ENCODE results near the gene APBB1. TPM values are rescaled to one million over a fixed set of nuclear protein-coding genes. Genes with fewer than 3 reads are reported as not detected.

The APBB1 gene
- total RNA-seq = 100 to 1,000 TPM in 1 of 4 donors, 10 to 100 TPM in 3; 16.2 to 110 (median 38.0) TPM

- Histone ChIP-seq H3K9me3 (no peaks in the 10 kb centered on the region), H3K4me1 (peaks cover 0 to 6% of the 10 kb centered on the region in 2 donors), H3K27ac (peak within 1 kb of the TSS; percentile 94 to 95), H3K4me3 (peak within 1 kb of the TSS; percentile 71 to 90), H3K27me3 (no peaks in the 10 kb centered on the region), H3K36me3 (no peaks in the 10 kb centered on the region)
- intact Hi-C loops (cut with DNase I; ENCODE audit: low total_unique reads) = no loop called here
- peak; percentile 65 to 82 for DNase-seq
- peak in 2 of 4 experiments; percentile 19 to 28 for TF ChIP-seq CTCF (IDR thresholded peaks at IDR 0.05)
- peak; percentile 29 to 74 for TF ChIP-seq POLR2A (IDR thresholded peaks at IDR 0.05)
These were observed at the start of gene APBB1 for GRCh38 chr11:6419009-6419631. APBB1 (minus strand) TSS chr11:6419094; CDS start chr11:6411347, 7,747 bp downstream.

GRCh38 chr11:6459099-6459450 lies 40.2 kb upstream of the APBB1 start:
- no peak overlapping the region for H3K4me3 ChIP-seq
- no peaks in the 10 kb centered on the region for H3K4me1 ChIP-seq
- DNase-seq = no peak
- H3K27ac ChIP-seq = no peak overlapping the region
- TF ChIP-seq CTCF (IDR thresholded peaks at IDR 0.05) (no peak), POLR2A (IDR thresholded peaks at IDR 0.05) (no peak)
- H3K9me3 ChIP-seq = no peaks in the 10 kb centered on the region
- intact Hi-C loops (cut with DNase I; ENCODE audit: low total_unique reads) = no loop called here
- no peaks in the 10 kb centered on the region for H3K27me3 ChIP-seq
- no peaks in the 10 kb centered on the region for H3K36me3 ChIP-seq

GRCh38 chr11:6458352-6459098 lies 39.6 kb upstream of the APBB1 start:
- DNase-seq = no peak
- TF ChIP-seq POLR2A (IDR thresholded peaks at IDR 0.05) = no peak
- TF ChIP-seq CTCF (IDR thresholded peaks at IDR 0.05) = no peak
- no peaks in the 10 kb centered on the region for H3K36me3 ChIP-seq
- H3K4me1 ChIP-seq = no peaks in the 10 kb centered on the region
- intact Hi-C loops (cut with DNase I; ENCODE audit: low total_unique reads) = no loop called here
- H3K27ac ChIP-seq = no peak overlapping the region
- H3K9me3 ChIP-seq = no peaks in the 10 kb centered on the region
- H3K27me3 ChIP-seq = no peaks in the 10 kb centered on the region
- no peak overlapping the region for H3K4me3 ChIP-seq

GRCh38 chr11:6457581-6458320 lies 38.9 kb upstream of the APBB1 start:
- Histone ChIP-seq H3K27me3 (no peaks in the 10 kb centered on the region), H3K36me3 (no peaks in the 10 kb centered on the region), H3K9me3 (no peaks in the 10 kb centered on the region), H3K27ac (no peak overlapping the region), H3K4me1 (no peaks in the 10 kb centered on the region), H3K4me3 (no peak overlapping the region)
- DNase-seq = no peak
- intact Hi-C loops (cut with DNase I; ENCODE audit: low total_unique reads) = no loop called here
- no peak for TF ChIP-seq POLR2A (IDR thresholded peaks at IDR 0.05)
- TF ChIP-seq CTCF (IDR thresholded peaks at IDR 0.05) = no peak
